ENCODE data around the gene COX8A. TPM values are rescaled to one million over a fixed set of nuclear protein-coding genes. Genes with fewer than 3 reads are reported as not detected.

Gene COX8A
- total and polyA plus RNA-seq, 2 of the 13 experiments (the other 11 are each of a cell fraction or from before 2014, with no cell fraction given) = 202 to 406 TPM

- peak; percentile 58; the same call in 1 of the 2 replicates for TF ChIP-seq TFAP4 (IDR thresholded peaks at IDR 0.05; ENCODE audit: borderline replicate concordance, low read depth)
- no peak for TF ChIP-seq HNF4A (CRISPR knock-in tag; IDR thresholded peaks at IDR 0.05)
- no peak for TF ChIP-seq ZNF33A (CRISPR knock-in tag; IDR thresholded peaks at IDR 0.05; ENCODE audit: borderline replicate concordance)
- TF ChIP-seq ZNF710 (CRISPR knock-in tag; IDR thresholded peaks at IDR 0.05; ENCODE audit: borderline replicate concordance) = no peak
- TF ChIP-seq ZNF160 (CRISPR knock-in tag; IDR thresholded peaks at IDR 0.05) = no peak
- TF ChIP-seq ZMYM3 (CRISPR knock-in tag; IDR thresholded peaks at IDR 0.05) = no peak
- TF ChIP-seq HNRNPL (IDR thresholded peaks at IDR 0.05; ENCODE audit: low read depth, low read length) = no peak
- TF ChIP-seq ZHX1 (CRISPR knock-in tag; IDR thresholded peaks at IDR 0.05; ENCODE audit: low read depth) = no peak
- peak; percentile 41; the same call in 1 of the 2 replicates for TF ChIP-seq HMGXB3 (CRISPR knock-in tag; IDR thresholded peaks at IDR 0.05; ENCODE audit: borderline replicate concordance)
- no peak for TF ChIP-seq HNF1A (IDR thresholded peaks at IDR 0.05; ENCODE audit: low read depth)
- 0 out of 2 replicates have a peak, but pooled peaks have one; percentile 42 for TF ChIP-seq HNF1A (CRISPR knock-in tag; IDR thresholded peaks at IDR 0.05; ENCODE audit: borderline replicate concordance)
- no peak for TF ChIP-seq NR2C2 (CRISPR knock-in tag; IDR thresholded peaks at IDR 0.05; ENCODE audit: borderline replicate concordance)
These were observed 35.7 kb upstream of the COX8A start, which contains the start of gene NAA40 (continued) for GRCh38 chr11:63938479-63939396.

Measured in HepG2 (cell line).